GM12878 (cell line): ENCODE measurements around the gene SSBP3. TPM values are rescaled to one million over a fixed set of nuclear protein-coding genes. Genes with fewer than 3 reads are reported as not detected.

Source experiments
- ATAC-seq: fragments of 200-7000 bp; cut with Tn5 transposase; 3 replicates; pipeline ENCODE4 v1.9.1; 2020; ENCODE audit warnings: mild to moderate bottlenecking, moderate library complexity
- BruUV-seq: library from RNA; stranded (reverse); fragments of 400-500 nt; replicated peaks from 2 replicates; lab custom pipeline; 2021; lab: Mats Ljungman, UMichigan
- CTCF ChIA-PET: fragments of 300-600 bp; sonication (Branson Sonifier 250); formaldehyde crosslinking; extraction: SDS; loops from one replicate; lab custom pipeline; 2021; ENCODE audit warnings: inconsistent platforms; lab: Yijun Ruan, JAX
- POLR2A ChIA-PET: fragments of 350-600 bp; formaldehyde crosslinking; extraction: SDS; loops from one replicate; lab custom pipeline; 2021; ENCODE audit warnings: inconsistent platforms; lab: Charles Lee
- RAD21 ChIA-PET: fragments of 300-600 bp; sonication (Branson Sonifier 250); formaldehyde crosslinking; loops from one replicate; lab custom pipeline; 2023; ENCODE audit warnings: antibody characterized with exemption; ENCODE audit not compliant: unreplicated experiment; lab: Charles Lee
- SMC1A ChIA-PET: fragments of 300-600 bp; sonication (Branson Sonifier 250); formaldehyde crosslinking; loops from one replicate; lab custom pipeline; 2023; ENCODE audit not compliant: unreplicated experiment, uncharacterized antibody; lab: Charles Lee
- DNase-seq: peaks from one replicate; pipeline ENCODE4 v3.0.0-alpha.2; 2011; ENCODE audit warnings: low read depth, low spot score
- FAIRE-seq: peaks from 3 replicates; lab custom pipeline; 2011; peaks lifted over from hg19 to GRCh38; lab: Jason Lieb, UNC
- H2AFZ ChIP-seq: 2 replicates; pipeline ENCODE4 v1.6.0; 2011; ENCODE audit warnings: low read depth, low read length, control low read depth; ENCODE audit not compliant: control insufficient read depth
- H3K27ac ChIP-seq: 2 replicates; pipeline ENCODE4 v1.5.1; 2011; ENCODE audit warnings: control low read depth; ENCODE audit not compliant: control insufficient read depth, insufficient read depth
- H3K27me3 ChIP-seq, 2 experiments: replicated peaks in 1 of 2; 2 replicates each; pipeline versions ENCODE4 v1.6.0 to v1.6.1; 2011; ENCODE audit warnings: low read length in 1 of 2; ENCODE audit not compliant: control insufficient read depth in 2 of 2, insufficient read depth in 2 of 2
- H3K36me3 ChIP-seq, 2 experiments: 2 replicates each; pipeline ENCODE4 v1.5.1; 2011; ENCODE audit warnings: low read length in 1 of 2; ENCODE audit not compliant: control insufficient read depth in 2 of 2, insufficient read depth in 2 of 2
- H3K4me1 ChIP-seq: 2 replicates; pipeline ENCODE4 v1.6.1; 2011; ENCODE audit warnings: mild to moderate bottlenecking, low read length, moderate library complexity, mixed read lengths; ENCODE audit not compliant: control insufficient read depth, insufficient read depth
- H3K4me2 ChIP-seq: 2 replicates; pipeline ENCODE4 v1.6.0; 2011; ENCODE audit warnings: control low read depth; ENCODE audit not compliant: control insufficient read depth, insufficient read depth
- H3K4me3 ChIP-seq: fragments of 200-600 bp; sonication (generic); 2 replicates; pipeline ENCODE4 v1.5.1; 2016
- H3K79me2 ChIP-seq: 2 replicates; pipeline ENCODE4 v1.6.0; 2011; ENCODE audit warnings: low read length; ENCODE audit not compliant: control insufficient read depth, insufficient read depth
- H3K9ac ChIP-seq: 2 replicates; pipeline ENCODE4 v1.8.0; 2011; ENCODE audit warnings: low read length, control low read depth, mixed read lengths; ENCODE audit not compliant: control insufficient read depth, insufficient read depth
- H3K9me3 ChIP-seq: replicated peaks from 3 replicates; pipeline ENCODE4 v1.5.1; 2011; ENCODE audit warnings: mild to moderate bottlenecking, low read length; ENCODE audit not compliant: control insufficient read depth, insufficient read depth
- H4K20me1 ChIP-seq: 2 replicates; pipeline ENCODE4 v1.6.0; 2011; ENCODE audit not compliant: control insufficient read depth, insufficient read depth
- CREM ChIP-seq: IDR thresholded peaks from 2 replicates; pipeline ENCODE4 v1.6.1; 2014; ENCODE audit warnings: antibody characterized with exemption, low read depth
- IRF4 ChIP-seq: IDR thresholded peaks from 2 replicates; pipeline ENCODE4 v1.6.1; 2011; ENCODE audit warnings: low read depth, low read length
- MTA2 ChIP-seq: fragments of 450-650 bp; IDR thresholded peaks from 2 replicates; pipeline ENCODE4 v1.6.1; 2016; ENCODE audit warnings: low read depth, mild to moderate bottlenecking, moderate library complexity
- PAX8 ChIP-seq: fragments of 450-650 bp; IDR thresholded peaks from 2 replicates; pipeline ENCODE4 v1.6.1; 2017; ENCODE audit warnings: mild to moderate bottlenecking, moderate library complexity
- PBX3 ChIP-seq: IDR thresholded peaks from 2 replicates; pipeline ENCODE4 v1.6.1; 2011; ENCODE audit warnings: mild to moderate bottlenecking, low read depth, low read length, moderate library complexity; ENCODE audit not compliant: insufficient replicate concordance
- RAD21 ChIP-seq: IDR thresholded peaks from 2 replicates; pipeline ENCODE4 v1.6.1; 2011; ENCODE audit warnings: mild to moderate bottlenecking, low read depth, low read length, moderate library complexity; ENCODE audit not compliant: insufficient read depth
- RBBP5 ChIP-seq: fragments of 200-600 bp; sonication (generic); conservative IDR thresholded peaks from 2 replicates; pipeline ENCODE4 v1.6.1; 2016
- WRNIP1 ChIP-seq: IDR thresholded peaks from 2 replicates; pipeline ENCODE4 v1.6.1; 2011; ENCODE audit warnings: low read depth, low read length, improper control_type of control experiment, borderline replicate concordance
- ZNF384 ChIP-seq: IDR thresholded peaks from 2 replicates; pipeline ENCODE4 v1.6.1; 2012; ENCODE audit warnings: low read depth, mild to moderate bottlenecking, low read length, improper control_type of control experiment, borderline replicate concordance
- ZNF687 ChIP-seq: fragments of 450-650 bp; IDR thresholded peaks from 2 replicates; pipeline ENCODE4 v1.6.1; 2017; ENCODE audit warnings: mild to moderate bottlenecking, moderate library complexity
- ZSCAN29 ChIP-seq: fragments of 450-650 bp; IDR thresholded peaks from 2 replicates; pipeline ENCODE4 v1.6.1; 2017; ENCODE audit warnings: mild to moderate bottlenecking, moderate library complexity
- WGBS: methylation state at CpG from one replicate; pipeline ENCODE4 v1.1.6; 2016; ENCODE audit warnings: low lambda C conversion rate; ENCODE audit not compliant: insufficient replicate concordance, insufficient coverage; ENCODE audit errors: missing lambda C conversion rate; 5-methylcytosine and 5-hydroxymethylcytosine counted together
- in situ Hi-C: fragments of 300-500 bp; cut with MboI; formaldehyde crosslinking; loops from 9 replicates; pipeline ENCODE4 v1.14.3; 2018; ENCODE audit warnings: mixed read lengths
- intact Hi-C: fragments of 100-400 bp; cut with micrococcal nuclease; formaldehyde crosslinking; loops from one replicate; pipeline ENCODE4 v1.14.2; 2022; ENCODE audit not compliant: unreplicated experiment
- polyA plus RNA-seq, 11 experiments: library from polyadenylated mRNA; depleted of rRNA in 4 of 11; unstranded in 6 of 11; stranded (reverse) in 5 of 11; fragments of >200 nt; fragmentation: Nextera tagmentation in 4 of 11; fragmentation: Illumina TruSeq in 1 of 11; extraction: Ambion mirVana in 4 of 11; extraction: Trizol in 1 of 11; gene quantifications; 1 replicate in 1 of 11; 2 replicates in 10 of 11; pipeline versions ENCODE4 v1.2.1 to v1.2.3, GENCODE V29; 2011 to 2016; ENCODE audit warnings: inconsistent platforms in 2 of 11, missing spikeins in 2 of 11, low read depth in 1 of 11
- total RNA-seq, 4 experiments: library from RNA; depleted of rRNA in 3 of 4; stranded (reverse); fragments of >200 nt in 3 of 4; fragmentation: Illumina TruSeq in 1 of 4; extraction: Trizol in 1 of 4; gene quantifications; 2 replicates each; pipeline versions ENCODE4 v1.2.1 to v1.2.3, GENCODE V29; 2013 to 2021

The SSBP3 gene
- total and polyA plus RNA-seq, 10 of the 15 experiments (the other 5 are each of a cell fraction or from before 2014, with no cell fraction given) = 4.1 to 51.7 (median 17.1) TPM

GRCh38 chr1:54270543-54270942, 135.7 kb downstream of the SSBP3 start:
- Histone ChIP-seq H4K20me1 (no peaks in the 10 kb centered on the region; the same call in 1 of the 2 replicates), H3K36me3 (no peaks in the 10 kb centered on the region; a peak in 2 of 4 replicates), H3K4me1 (no peaks in the 10 kb centered on the region), H3K4me2 (no peak overlapping the region), H2AFZ (no peak overlapping the region), H3K27ac (no peak overlapping the region), H3K4me3 (no peak overlapping the region), H3K27me3 (no peaks in the 10 kb centered on the region), H3K9me3 (no peaks in the 10 kb centered on the region), H3K9ac (no peak overlapping the region), H3K79me2 (no peaks in the 10 kb centered on the region)
- FAIRE-seq (no peak), DNase-seq (no peak), ATAC-seq (no peak)
- WGBS = 84% methylated on average over 7 of the region's 7 CpGs
- SMC1A ChIA-PET = interaction anchor here (2.8 kb wide), 1 partner anchor 219 kb away, joined by 11 read pairs; no protein-coding TSS in a partner anchor
- CTCF ChIA-PET = no interaction called here
- in situ Hi-C loops (no loop called here), intact Hi-C loops (loop anchor here (5.0 kb wide), 1 partner anchor 137 kb away; the partner anchor contains the start of gene SSBP3)
- POLR2A ChIA-PET = no interaction called here
- no peak for TF ChIP-seq IRF4
- TF ChIP-seq CREM = no peak
- TF ChIP-seq PAX8 = no peak
- TF ChIP-seq PBX3 = no peak
- BruUV-seq = no TSS peak
- RAD21 ChIA-PET = interaction anchor here (1.0 kb wide), 1 partner anchor 216 kb away, joined by 3 read pairs; no protein-coding TSS in a partner anchor

- ChIA-PET RAD21 (no interaction called here), SMC1A (no interaction called here), CTCF (interaction anchor here (2.1 kb wide), 1 partner anchor 220 kb away, joined by 7 read pairs; no protein-coding TSS in a partner anchor), POLR2A (no interaction called here)
- no peaks in the 10 kb centered on the region; the same call in 1 of the 2 replicates for H4K20me1 ChIP-seq
- H3K4me3 ChIP-seq = no peak overlapping the region
- BruUV-seq = no TSS peak
- intact Hi-C loops (no loop called here), in situ Hi-C loops (no loop called here)
- peaks cover 0 to 3% of the 10 kb centered on the region in 2 experiments; a peak in 2 of 4 replicates for H3K36me3 ChIP-seq
- H3K79me2 ChIP-seq = no peaks in the 10 kb centered on the region
- no peaks in the 10 kb centered on the region for H3K27me3 ChIP-seq
- ATAC-seq (no peak), FAIRE-seq (no peak), DNase-seq (no peak)
- no peak overlapping the region for H3K4me2 ChIP-seq
- 78% methylated on average over 9 of the region's 9 CpGs for WGBS
- no peaks in the 10 kb centered on the region for H3K4me1 ChIP-seq
- TF ChIP-seq ZSCAN29 (no peak), ZNF687 (no peak), RAD21 (no peak), MTA2 (no peak), WRNIP1 (no peak), RBBP5 (no peak), ZNF384 (no peak)
- H3K9me3 ChIP-seq = no peaks in the 10 kb centered on the region
- no peak overlapping the region for H2AFZ ChIP-seq
- H3K27ac ChIP-seq = no peak overlapping the region
- no peak overlapping the region for H3K9ac ChIP-seq
Measured at GRCh38 chr1:54268762-54269297, 137.4 kb downstream of the SSBP3 start.
